IPS DF 4.7 (cell line): ENCODE measurements around the gene DTYMK.
"Not testable (repeated sequence)": the region's sequence is repeated elsewhere in the genome, so short reads cannot be mapped to it uniquely, and the experiment has no call there.

Experiments used
- DNase-seq: peaks from one replicate; pipeline ENCODE4 v3.0.0-alpha.2; 2013; ENCODE audit warnings: low spot score; ENCODE audit errors: extremely low read depth

DTYMK gene

DNA sequence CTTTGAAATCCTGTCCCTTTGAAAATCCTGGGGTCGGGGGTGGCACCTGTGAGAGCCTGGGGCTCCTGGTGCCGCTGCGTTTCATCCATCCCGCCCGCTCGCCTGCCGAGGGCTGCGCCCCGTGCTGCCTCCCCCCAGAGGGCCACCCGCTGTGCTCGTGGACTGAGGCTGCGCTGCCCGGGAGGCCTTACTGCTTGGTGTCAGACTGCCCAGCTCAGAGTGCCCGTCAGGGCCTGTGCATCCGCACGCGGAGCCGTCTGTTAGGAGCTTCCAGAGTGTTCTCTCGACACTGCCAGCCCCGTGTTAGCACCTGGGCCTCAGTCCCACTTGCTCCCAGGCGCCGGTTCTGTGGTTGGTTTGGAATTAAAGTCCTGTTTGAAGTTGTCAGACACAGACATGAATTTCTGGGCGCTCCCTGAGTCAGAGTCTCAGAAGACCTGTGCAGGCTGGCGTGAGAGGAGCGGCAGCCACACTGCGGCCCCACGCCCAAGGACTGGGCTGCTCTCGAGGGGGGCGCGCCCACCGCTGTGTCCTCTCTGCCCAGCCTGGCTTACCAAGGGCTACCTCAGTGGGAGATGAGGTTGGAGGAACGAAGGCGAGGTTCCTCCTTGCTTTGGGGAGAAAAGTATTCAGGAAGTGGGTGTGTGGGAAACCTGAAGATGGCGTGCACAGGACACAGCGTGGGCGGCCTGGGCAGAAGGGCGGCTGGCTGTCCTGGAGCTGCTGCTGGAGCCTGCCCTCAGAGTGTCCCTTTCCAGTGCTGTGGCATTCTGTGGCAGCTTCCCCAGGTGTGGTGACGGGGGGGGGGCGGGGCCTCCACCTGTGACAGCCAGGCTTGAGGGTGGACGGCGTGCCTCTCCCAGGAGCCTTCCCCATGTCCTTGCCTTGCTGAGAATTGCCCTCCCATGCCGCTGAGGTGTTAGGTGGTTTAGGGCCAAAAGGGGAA, 14.1 kb downstream of the DTYMK start:
- DNase-seq = no peak

DNA sequence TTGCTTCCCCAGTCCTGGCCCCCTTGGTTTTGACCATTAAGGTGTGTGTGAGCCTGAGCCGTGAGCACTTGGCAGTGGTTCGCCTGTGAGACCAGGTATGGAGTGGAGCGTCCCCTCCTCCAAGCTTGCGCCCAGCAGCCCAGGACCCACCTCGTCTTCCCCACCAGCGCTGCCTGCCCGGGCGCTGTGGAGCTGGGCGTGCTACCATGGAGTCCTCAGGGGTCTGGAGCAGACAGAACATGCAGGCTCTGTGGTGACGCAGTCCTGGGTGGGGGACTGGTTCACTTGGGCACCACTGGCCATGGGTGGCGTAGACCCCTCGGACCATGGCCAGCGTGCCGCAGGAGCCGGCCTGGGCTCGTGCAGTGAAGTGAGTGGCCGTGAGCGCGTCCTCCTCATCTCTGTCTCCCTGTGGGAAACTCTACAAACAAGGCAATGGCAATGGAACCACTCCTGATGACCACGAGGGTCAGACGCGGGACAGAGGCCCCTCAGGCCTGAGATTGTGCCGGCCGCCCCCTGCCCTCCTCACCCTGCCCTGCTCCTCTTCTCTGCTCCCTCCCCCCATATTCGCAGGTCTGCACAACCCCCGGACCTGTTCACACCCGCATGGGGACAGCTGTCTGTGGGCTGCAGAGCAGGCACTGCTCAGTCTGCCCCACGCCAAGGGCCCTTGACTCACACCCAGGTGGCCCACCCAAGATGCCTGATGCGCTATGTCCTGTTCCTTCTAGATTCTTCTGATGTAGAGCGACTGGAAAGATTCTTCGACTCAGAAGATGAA, 15.0 kb downstream of the DTYMK start:
- no peak for DNase-seq

- no peak for DNase-seq
Observed at GRCh38 chr2:241670333-241671110, 16.1 kb downstream of the DTYMK start.

- DNase-seq = no peak
Observed at GRCh38 chr2:241668839-241669238, 17.8 kb downstream of the DTYMK start.

- DNase-seq = no peak
Observed at GRCh38 chr2:241668354-241668753, 18.3 kb downstream of the DTYMK start.

GRCh38 chr2:241666627-241667400, 19.8 kb downstream of the DTYMK start:
- no peak for DNase-seq

- no peak for DNase-seq
Observed at GRCh38 chr2:241665731-241666440, 20.7 kb downstream of the DTYMK start.

GRCh38 chr2:241662731-241663130, 23.9 kb downstream of the DTYMK start:
- not testable (repeated sequence) for DNase-seq

DNA sequence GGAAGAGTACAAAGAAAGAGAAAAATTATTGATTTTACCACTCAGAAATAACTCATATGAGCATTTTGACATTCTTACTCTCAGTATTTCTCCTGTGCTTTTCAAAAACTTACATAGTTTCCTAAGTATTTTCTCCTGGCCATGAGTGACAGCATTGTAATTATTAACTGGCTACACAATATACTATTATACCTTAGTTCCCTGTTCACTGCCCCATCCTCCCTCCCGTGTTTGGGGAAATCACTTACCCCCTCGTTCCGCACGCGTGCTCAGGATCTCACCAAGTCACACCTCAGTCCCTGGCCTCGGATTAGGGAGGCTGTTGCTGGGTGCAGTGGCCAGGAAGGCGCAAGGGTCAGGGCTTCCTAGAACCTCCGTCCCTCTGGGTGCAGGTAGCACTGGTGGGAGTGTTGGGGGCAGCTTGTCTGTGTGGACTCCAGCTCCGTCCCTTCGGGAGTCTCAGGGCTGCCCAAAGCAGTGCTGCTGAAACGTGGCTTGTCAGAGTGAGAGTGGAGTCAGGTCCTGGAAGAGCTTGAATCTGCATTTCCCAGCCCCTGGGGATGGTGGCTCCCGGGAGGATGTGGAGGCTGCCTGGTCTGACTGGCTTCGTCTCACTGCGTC, 25.9 kb downstream of the DTYMK start:
- DNase-seq = no peak

GRCh38 chr2:241659150-241659739, 27.4 kb downstream of the DTYMK start:
- DNase-seq = no peak

DNA sequence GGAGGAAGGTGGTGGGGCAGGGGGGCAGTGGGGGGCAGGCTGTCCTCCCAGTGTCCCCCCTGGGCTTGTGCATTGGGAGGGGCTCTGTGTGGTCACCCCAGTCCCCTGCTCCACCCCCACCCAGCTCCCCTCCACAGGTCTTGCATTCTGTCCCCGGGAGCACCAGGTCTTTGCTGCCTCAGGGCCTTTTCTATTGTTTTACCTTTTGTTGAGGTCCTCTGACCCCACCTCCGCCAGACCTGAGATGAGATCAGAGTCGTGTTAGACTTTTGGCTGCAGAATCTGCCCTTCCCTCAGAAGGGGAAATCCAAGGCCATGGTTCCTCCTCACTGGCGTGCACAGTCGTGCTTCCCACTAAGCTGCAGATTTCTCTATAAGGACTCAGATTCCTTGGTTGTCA, 28.3 kb downstream of the DTYMK start:
- no peak for DNase-seq

- DNase-seq = no peak
Observed at GRCh38 chr2:241657786-241658254, 28.8 kb downstream of the DTYMK start.

GRCh38 chr2:241656190-241656741, 30.3 kb downstream of the DTYMK start:
- DNase-seq = no peak

DNA sequence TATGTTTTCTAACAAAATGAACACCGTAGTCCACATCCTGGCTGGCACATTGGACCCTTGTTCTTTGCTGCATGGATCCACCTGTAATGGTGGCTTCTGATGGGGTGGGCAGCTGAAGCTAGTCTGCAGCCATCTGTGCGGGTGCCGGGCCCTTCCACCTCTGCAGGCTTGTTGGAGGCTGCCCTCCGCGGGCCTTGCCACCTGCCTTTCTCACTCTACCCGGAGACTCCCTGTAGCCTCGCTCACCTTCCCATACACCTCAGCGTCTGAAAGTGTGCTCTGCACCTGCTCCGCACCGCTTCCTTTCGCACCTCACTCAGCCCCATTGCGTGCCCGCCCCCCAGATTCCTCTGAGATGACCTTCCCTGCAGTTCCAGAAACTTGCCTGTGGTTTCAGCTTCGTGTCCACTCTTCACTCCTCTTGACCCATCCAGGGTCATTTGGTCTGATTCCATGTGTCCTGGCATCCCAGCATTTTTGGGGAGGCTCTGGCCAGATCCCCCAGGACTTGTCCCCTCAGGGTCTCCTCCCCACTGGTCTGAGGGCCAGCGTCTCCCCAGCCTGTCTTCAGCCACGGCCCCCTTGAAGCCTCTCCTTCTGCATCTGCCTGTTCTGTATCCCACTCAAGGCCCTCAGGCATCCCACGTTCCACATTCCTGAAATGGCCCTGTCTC, 31.0 kb downstream of the DTYMK start:
- DNase-seq = no peak

DNA sequence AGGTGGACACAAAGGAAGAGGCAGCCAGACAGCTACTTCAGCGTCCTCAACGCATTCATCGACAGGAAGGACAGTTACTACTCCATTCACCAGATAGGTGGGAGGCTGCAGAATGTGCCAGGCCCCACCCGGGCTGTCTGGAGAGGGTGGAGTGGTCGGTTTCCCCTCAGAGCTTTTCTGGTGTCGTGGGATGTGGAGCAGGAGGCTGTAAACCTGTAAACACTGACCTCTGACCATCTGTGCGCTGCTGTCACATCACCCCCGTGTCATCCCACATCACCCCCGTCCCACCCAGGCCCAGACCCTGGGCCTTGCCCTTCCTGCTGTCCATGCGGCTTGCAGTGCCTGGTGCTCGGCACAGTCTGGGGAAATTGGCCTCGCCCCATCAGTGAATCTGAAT, 32.1 kb downstream of the DTYMK start:
- DNase-seq = no peak

DNA sequence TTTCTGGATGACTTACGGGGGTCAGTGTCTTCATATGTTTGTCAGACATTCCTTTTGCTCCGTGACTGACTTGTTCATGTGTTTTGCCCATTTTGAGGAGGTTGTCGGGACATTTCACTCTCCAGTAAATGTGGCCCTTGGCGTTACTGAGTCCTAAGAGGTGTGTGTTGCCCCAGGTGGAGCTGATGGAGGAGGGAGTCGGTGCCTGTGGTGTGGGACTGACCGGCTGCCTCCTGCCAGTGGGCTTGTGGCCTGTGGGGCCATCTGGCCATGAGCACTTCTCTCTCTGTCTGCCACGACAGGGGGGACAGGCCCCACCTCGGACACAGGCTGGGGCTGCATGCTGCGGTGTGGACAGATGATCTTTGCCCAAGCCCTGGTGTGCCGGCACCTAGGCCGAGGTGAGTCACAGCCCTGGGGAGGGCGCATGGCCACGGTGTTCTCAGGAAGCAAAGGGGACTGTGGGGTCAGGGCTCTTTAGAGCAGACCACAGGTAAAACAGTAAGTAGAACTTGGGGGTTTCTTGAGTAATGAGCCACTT, 33.3 kb downstream of the DTYMK start:
- DNase-seq = no peak

GRCh38 chr2:241652722-241653121, 33.9 kb downstream of the DTYMK start:
- no peak for DNase-seq

GRCh38 chr2:241652142-241652541, 34.5 kb downstream of the DTYMK start:
- no peak for DNase-seq
